CD4-positive, alpha-beta T cell (primary cell): ENCODE measurements around the gene CAVIN1. TPM values are rescaled to one million over a fixed set of nuclear protein-coding genes. Genes with fewer than 3 reads are reported as not detected.

ENCODE experiments used
- ATAC-seq: fragments of 200-7000 bp; cut with Tn5 transposase; one replicate; pipeline ENCODE4 v1.10.0; 2022; ENCODE audit warnings: mild to moderate bottlenecking; ENCODE audit not compliant: poor library complexity
- CTCF ChIA-PET: fragments of 350-600 bp; sonication (Branson Sonifier 250); formaldehyde crosslinking; loops from one replicate; lab custom pipeline; 2021; ENCODE audit warnings: antibody characterized with exemption, inconsistent platforms; lab: Charles Lee
- POLR2A ChIA-PET: fragments of 350-600 bp; sonication (Branson Sonifier 250); formaldehyde crosslinking; loops from one replicate; lab custom pipeline; 2021; ENCODE audit warnings: antibody characterized with exemption, inconsistent platforms; lab: Charles Lee
- DNase-seq, 14 experiments: peaks; one replicate each; pipeline ENCODE4 v3.0.0-alpha.2; 2013 to 2020; ENCODE audit warnings: mixed read lengths in 2 of 14
- H3K27ac ChIP-seq, 2 donors: one replicate each; pipeline versions ENCODE4 v1.5.1 to v1.7.0; 2013; ENCODE audit warnings: low read length in 2 of 2, low read depth in 1 of 2, mild to moderate bottlenecking in 1 of 2
- H3K27me3 ChIP-seq, 2 experiments: 1 replicate in 1 of 2; 2 replicates in 1 of 2; pipeline versions ENCODE4 v1.6.1 to v1.7.0; 2013; ENCODE audit warnings: low read length in 2 of 2, control low read depth in 1 of 2, mild to moderate bottlenecking in 1 of 2, moderate library complexity in 1 of 2; ENCODE audit not compliant: insufficient read depth in 2 of 2, control insufficient read depth in 1 of 2
- H3K36me3 ChIP-seq: one replicate; pipeline ENCODE4 v1.6.1; 2013; ENCODE audit warnings: low read length, control low read depth; ENCODE audit not compliant: insufficient read depth
- H3K4me1 ChIP-seq: one replicate; pipeline ENCODE4 v1.6.1; 2013; ENCODE audit warnings: low read length, control low read depth; ENCODE audit not compliant: insufficient read depth
- H3K4me3 ChIP-seq: one replicate; pipeline ENCODE4 v1.5.1; 2013; ENCODE audit warnings: mild to moderate bottlenecking, low read length, moderate library complexity
- H3K9me3 ChIP-seq, 2 experiments: 1 replicate in 1 of 2; 2 replicates in 1 of 2; pipeline versions ENCODE4 v1.6.1 to v1.7.0; 2013; ENCODE audit warnings: low read length in 2 of 2, mild to moderate bottlenecking in 2 of 2, control low read depth in 1 of 2, moderate library complexity in 1 of 2; ENCODE audit not compliant: control insufficient read depth in 1 of 2, insufficient read depth in 1 of 2
- H3K27ac Mint-ChIP-seq: one replicate; pipeline ENCODE4 v1.8.0; 2020; ENCODE audit warnings: mixed read lengths
- H3K27me3 Mint-ChIP-seq: one replicate; pipeline ENCODE4 v1.8.0; 2021; ENCODE audit warnings: mixed read lengths
- H3K36me3 Mint-ChIP-seq: one replicate; pipeline ENCODE4 v1.8.0; 2021; ENCODE audit warnings: low read depth, mixed read lengths
- H3K4me1 Mint-ChIP-seq: one replicate; pipeline ENCODE4 v1.8.0; 2021; ENCODE audit warnings: low read depth, mixed read lengths
- H3K4me3 Mint-ChIP-seq: one replicate; pipeline ENCODE4 v1.8.0; 2020; ENCODE audit warnings: mild to moderate bottlenecking, mixed read lengths
- H3K9me3 Mint-ChIP-seq: one replicate; pipeline ENCODE4 v1.8.0; 2020; ENCODE audit warnings: mixed read lengths
- CTCF ChIP-seq: fragments of 200-600 bp; IDR thresholded peaks from one replicate; pipeline ENCODE4 v1.8.0; 2022; ENCODE audit warnings: antibody characterized with exemption, mild to moderate bottlenecking
- intact Hi-C, 2 experiments: fragments of 100-400 bp; cut with DNase I in 1 of 2; cut with micrococcal nuclease in 1 of 2; formaldehyde crosslinking; loops; one replicate each; pipeline versions ENCODE4 v1.15.1 to v1.9.0; 2023 to 2025; cut with DNase I, micrococcal nuclease
- total RNA-seq, 174 experiments: library from RNA in 2 of 174; stranded (reverse) in 2 of 174; gene quantifications; one replicate each; pipeline ENCODE4 v1.2.3 and lab custom pipeline; 2021 to 2026

The CAVIN1 gene
- total RNA-seq, 2 experiments from 2014 or later: 0.14 to 0.16 TPM

- H3K27me3 ChIP-seq: no peaks in the 10 kb centered on the region
- H3K4me1 Mint-ChIP-seq: peaks cover 66% of the 10 kb centered on the region
- POLR2A ChIA-PET: interaction anchor here (0.8 to 3.0 kb wide), 4 partner anchors 20 to 72 kb away, joined by 3 to 71 read pairs (median 34); no protein-coding TSS in a partner anchor
- no peak for TF ChIP-seq CTCF
- H3K27me3 Mint-ChIP-seq: no peaks in the 10 kb centered on the region
- H3K36me3 Mint-ChIP-seq: peaks cover 28% of the 10 kb centered on the region
- H3K9me3 ChIP-seq: no peaks in the 10 kb centered on the region
- no peaks in the 10 kb centered on the region for H3K36me3 ChIP-seq
- peaks cover 33% of the 10 kb centered on the region for H3K4me1 ChIP-seq
- CTCF ChIA-PET: interaction anchor here (1.6 to 2.3 kb wide), 3 partner anchors 8 to 75 kb away, joined by 3 to 9 read pairs (median 6); no protein-coding TSS in a partner anchor
- peak overlapping the region; percentile 92 for H3K4me3 ChIP-seq
- peak overlapping the region; percentile 99 to 100 for H3K27ac ChIP-seq
- DNase-seq: peak in 3 of 14 experiments; percentile 40 to 56 (median 50)
- intact Hi-C loops: loop anchor here in 1 of 2 experiments (5.0 kb wide), 2 partner anchors 65 to 135 kb away; no protein-coding TSS in a partner anchor
- no peaks in the 10 kb centered on the region for H3K9me3 Mint-ChIP-seq
- H3K4me3 Mint-ChIP-seq: peak overlapping the region; percentile 97
- no peak for ATAC-seq
- H3K27ac Mint-ChIP-seq: peak overlapping the region; percentile 99
These were observed 36.0 kb downstream of the CAVIN1 start for GRCh38 chr17:42386777-42387657.

GRCh38 chr17:42381898-42382297 lies 41.2 kb downstream of the CAVIN1 start:
- no peak for ATAC-seq
- TF ChIP-seq CTCF: no peak
- intact Hi-C loops: no loop called here
- Histone ChIP-seq H3K27ac (no peak overlapping the region), H3K9me3 (no peaks in the 10 kb centered on the region), H3K27me3 (no peaks in the 10 kb centered on the region), H3K4me1 (peaks cover 47% of the 10 kb centered on the region), H3K4me3 (no peak overlapping the region), H3K36me3 (peaks cover 7% of the 10 kb centered on the region)
- H3K36me3 Mint-ChIP-seq: peaks cover 35% of the 10 kb centered on the region
- H3K27me3 Mint-ChIP-seq: no peaks in the 10 kb centered on the region
- ChIA-PET CTCF (no interaction called here), POLR2A (interaction anchor here (0.6 kb wide), 1 partner anchor 364 kb away, joined by 3 read pairs; the partner anchor contains the start of gene DNAJC7)
- H3K27ac Mint-ChIP-seq: peak overlapping the region; percentile 10
- no peak for DNase-seq
- H3K9me3 Mint-ChIP-seq: no peaks in the 10 kb centered on the region
- peaks cover 80% of the 10 kb centered on the region for H3K4me1 Mint-ChIP-seq
- peak overlapping the region; percentile 32 for H3K4me3 Mint-ChIP-seq

- H3K27me3 ChIP-seq: no peaks in the 10 kb centered on the region
- peaks cover 39% of the 10 kb centered on the region for H3K4me1 ChIP-seq
- CTCF ChIA-PET: no interaction called here
- Mint-ChIP-seq H3K27ac (no peak overlapping the region), H3K9me3 (no peaks in the 10 kb centered on the region), H3K27me3 (no peaks in the 10 kb centered on the region), H3K4me3 (peak overlapping the region; percentile 16), H3K36me3 (peaks cover 35% of the 10 kb centered on the region), H3K4me1 (peaks cover 71% of the 10 kb centered on the region)
- H3K9me3 ChIP-seq: no peaks in the 10 kb centered on the region
- no peak overlapping the region for H3K27ac ChIP-seq
- POLR2A ChIA-PET: interaction anchor here (3.3 kb wide), 1 partner anchor 8 kb away, joined by 37 read pairs; the partner anchor contains the start of gene STAT3
- no peak for TF ChIP-seq CTCF
- H3K36me3 ChIP-seq: peaks cover 7% of the 10 kb centered on the region
- intact Hi-C loops: no loop called here
- no peak for ATAC-seq
- H3K4me3 ChIP-seq: no peak overlapping the region
- no peak for DNase-seq
These were observed 42.1 kb downstream of the CAVIN1 start for GRCh38 chr17:42380935-42381334.
